ENCODE results near the gene TMEM259. TPM values are rescaled to one million over a fixed set of nuclear protein-coding genes. Genes with fewer than 3 reads are reported as not detected.

Gene TMEM259
- total RNA-seq, 1 experiment from 2014 or later: 171 TPM

DNA sequence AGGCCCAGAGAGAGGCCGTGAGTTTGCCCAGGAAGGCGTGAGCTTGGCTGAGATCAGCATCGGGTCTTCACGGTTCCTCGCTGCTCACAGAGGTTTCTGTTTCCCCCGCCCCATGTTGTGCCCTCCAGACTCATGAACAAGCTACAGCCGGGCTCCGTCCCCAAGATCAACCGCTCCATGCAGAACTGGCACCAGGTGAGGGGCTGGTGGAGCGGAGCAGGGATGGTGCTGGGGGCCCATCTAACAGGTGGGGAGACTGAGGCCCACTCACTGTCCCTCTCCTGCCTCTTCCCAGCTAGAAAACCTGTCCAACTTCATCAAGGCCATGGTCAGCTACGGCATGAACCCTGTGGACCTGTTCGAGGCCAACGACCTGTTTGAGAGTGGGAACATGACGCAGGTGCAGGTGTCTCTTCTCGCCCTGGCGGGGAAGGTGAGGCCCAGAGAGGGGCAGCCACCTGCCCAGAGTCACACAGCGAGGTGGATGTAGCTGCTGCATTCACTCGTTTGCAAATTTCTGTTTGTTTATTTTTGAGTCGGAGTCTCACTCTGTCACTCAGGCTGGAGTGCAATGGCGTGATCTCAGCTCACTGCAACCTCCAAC is 11.4 kb upstream of the TMEM259 start:
- Histone ChIP-seq H2BK20ac (ENCODE audit: low read depth, low read length, poor library complexity, severe bottlenecking) (no peak overlapping the region), H3K14ac (ENCODE audit: insufficient read depth, low read length) (no peak overlapping the region), H3K4me2 (ENCODE audit: insufficient read depth, insufficient read length, low read length) (no peak overlapping the region), H3K27me3 (ENCODE audit: insufficient read depth, low read length) (no peaks in the 10 kb centered on the region), H3K79me1 (ENCODE audit: insufficient read depth, low read depth, low read length, poor library complexity, severe bottlenecking) (peaks cover 7% of the 10 kb centered on the region), H2AK5ac (ENCODE audit: insufficient read length, low read length) (no peak overlapping the region), H2BK15ac (ENCODE audit: low read depth, low read length) (no peak overlapping the region), H4K20me1 (ENCODE audit: control insufficient read depth, insufficient read depth, insufficient read length) (no peaks in the 10 kb centered on the region), H3K27ac (ENCODE audit: insufficient read length, low read depth, low read length) (no peak overlapping the region), H3K23ac (ENCODE audit: insufficient read length, low read depth, low read length) (no peak overlapping the region), H3K9me3 (ENCODE audit: control insufficient read depth, low read depth, low read length) (no peaks in the 10 kb centered on the region), H2BK5ac (ENCODE audit: insufficient read length, low read length) (no peak overlapping the region), H3K4me1 (ENCODE audit: insufficient read depth, low read length) (no peaks in the 10 kb centered on the region), H3K4ac (ENCODE audit: low read depth, low read length) (no peak overlapping the region), H3K23me2 (ENCODE audit: insufficient read length, low read depth, low read length, poor library complexity, severe bottlenecking) (peaks cover 10% of the 10 kb centered on the region), H2AFZ (ENCODE audit: low read length) (no peak overlapping the region), H3K56ac (ENCODE audit: insufficient read length, low read depth, low read length) (no peak overlapping the region), H3K79me2 (ENCODE audit: insufficient read depth, low read length) (peaks cover 13% of the 10 kb centered on the region; the same call in 1 of the 2 replicates), H3T11ph (ENCODE audit: low read length) (no peak overlapping the region), H2BK120ac (ENCODE audit: low read depth, low read length, poor library complexity, severe bottlenecking) (no peak overlapping the region), H4K8ac (replicated peaks; ENCODE audit: insufficient read length, low read depth, low read length) (no peak overlapping the region), H4K91ac (ENCODE audit: insufficient read length, low read depth, low read length) (no peak overlapping the region), H3K18ac (ENCODE audit: insufficient read length, low read depth, low read length) (no peak overlapping the region), H2BK12ac (ENCODE audit: insufficient read length, low read depth, low read length) (no peak overlapping the region), H4K5ac (ENCODE audit: insufficient read length, low read depth, low read length) (no peak overlapping the region), H3K9ac (ENCODE audit: extremely low read depth, insufficient read length, low read length) (no peak overlapping the region)
- Mint-ChIP-seq H3K4me3 (no peak overlapping the region), H3K9me3 (no peaks in the 10 kb centered on the region), H3K36me3 (ENCODE audit: insufficient read depth in 1 of 3, low read depth in 3 of 3) (peaks cover 39 to 59% (median 56%) of the 10 kb centered on the region in 3 experiments), H3K4me1 (peaks cover 0 to 14% of the 10 kb centered on the region in 2 experiments; a peak in 3 of 4 replicates), H3K27ac (no peak overlapping the region), H3K27me3 (ENCODE audit: low read depth) (peaks cover 2% of the 10 kb centered on the region; the same call in 1 of the 2 replicates)
- TF ChIP-seq, protein P1, sequence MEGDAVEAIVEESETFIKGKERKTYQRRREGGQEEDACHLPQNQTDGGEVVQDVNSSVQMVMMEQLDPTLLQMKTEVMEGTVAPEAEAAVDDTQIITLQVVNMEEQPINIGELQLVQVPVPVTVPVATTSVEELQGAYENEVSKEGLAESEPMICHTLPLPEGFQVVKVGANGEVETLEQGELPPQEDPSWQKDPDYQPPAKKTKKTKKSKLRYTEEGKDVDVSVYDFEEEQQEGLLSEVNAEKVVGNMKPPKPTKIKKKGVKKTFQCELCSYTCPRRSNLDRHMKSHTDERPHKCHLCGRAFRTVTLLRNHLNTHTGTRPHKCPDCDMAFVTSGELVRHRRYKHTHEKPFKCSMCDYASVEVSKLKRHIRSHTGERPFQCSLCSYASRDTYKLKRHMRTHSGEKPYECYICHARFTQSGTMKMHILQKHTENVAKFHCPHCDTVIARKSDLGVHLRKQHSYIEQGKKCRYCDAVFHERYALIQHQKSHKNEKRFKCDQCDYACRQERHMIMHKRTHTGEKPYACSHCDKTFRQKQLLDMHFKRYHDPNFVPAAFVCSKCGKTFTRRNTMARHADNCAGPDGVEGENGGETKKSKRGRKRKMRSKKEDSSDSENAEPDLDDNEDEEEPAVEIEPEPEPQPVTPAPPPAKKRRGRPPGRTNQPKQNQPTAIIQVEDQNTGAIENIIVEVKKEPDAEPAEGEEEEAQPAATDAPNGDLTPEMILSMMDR (conservative IDR thresholded peaks at IDR 0.05): no peak
- no CpG with 5 or more reads among the region's 20 CpGs for WGBS (ENCODE audit: extremely low coverage, insufficient read length, low lambda C conversion rate)
- DNase-seq: no peak

Data from H9 (cell line).